ENCODE measurements around the gene TSC2. TPM values are rescaled to one million over a fixed set of nuclear protein-coding genes. Genes with fewer than 3 reads are reported as not detected.
A peak's percentile ranks its signal among the peaks of the same experiment; 100 is the strongest.

Gene TSC2
- total and polyA plus RNA-seq, 2 donors, result 22.7 to 61.8 TPM

GRCh38 chr16:2045965-2046892, 1.6 kb upstream of the TSC2 start:
- H3K27ac ChIP-seq (ENCODE audit: low read depth in 1 of 2, low read length in 1 of 2), result no peak overlapping the region
- H3K27me3 ChIP-seq (ENCODE audit: control insufficient read depth in 2 of 2, insufficient read depth in 1 of 2, low read length in 1 of 2), result no peaks in the 10 kb centered on the region
- H3K4me3 ChIP-seq (ENCODE audit: low read length in 2 of 2), result no peak overlapping the region
- H3K4me1 ChIP-seq (ENCODE audit: control insufficient read depth in 2 of 2, insufficient read depth in 2 of 2, low read length in 2 of 2), result peaks cover 10 to 37% of the 10 kb centered on the region in 2 donors
- DNase-seq (ENCODE audit: low read depth in 6 of 9, low spot score in 9 of 9), result no peak
- WGBS, result 97% methylated on average over 21 of the region's 21 CpGs
- H3K9me3 ChIP-seq (ENCODE audit: control insufficient read depth in 2 of 2, insufficient read depth in 1 of 2, low read length in 1 of 2), result no peaks in the 10 kb centered on the region
- H3K36me3 ChIP-seq (ENCODE audit: control insufficient read depth in 2 of 2, insufficient read depth in 2 of 2, low read length in 1 of 2), result peaks cover 9 to 13% of the 10 kb centered on the region in 2 donors

- Histone ChIP-seq H3K27ac (ENCODE audit: low read depth in 1 of 2, low read length in 1 of 2) (no peak overlapping the region), H3K36me3 (ENCODE audit: control insufficient read depth in 2 of 2, insufficient read depth in 2 of 2, low read length in 1 of 2) (peaks cover 15 to 18% of the 10 kb centered on the region in 2 donors), H3K4me3 (ENCODE audit: low read length in 2 of 2) (peak overlapping the region; percentile 81 to 87), H3K9me3 (ENCODE audit: control insufficient read depth in 2 of 2, insufficient read depth in 1 of 2, low read length in 1 of 2) (no peaks in the 10 kb centered on the region), H3K27me3 (ENCODE audit: control insufficient read depth in 2 of 2, insufficient read depth in 1 of 2, low read length in 1 of 2) (no peaks in the 10 kb centered on the region), H3K4me1 (ENCODE audit: control insufficient read depth in 2 of 2, insufficient read depth in 2 of 2, low read length in 2 of 2) (peaks cover 10 to 35% of the 10 kb centered on the region in 2 donors)
- no peak for DNase-seq (ENCODE audit: low read depth in 6 of 9, low spot score in 9 of 9)
- WGBS, result 34% methylated on average over 8 of the region's 8 CpGs
Measured at GRCh38 chr16:2046893-2047329, 874 bp upstream of the TSC2 start.

GRCh38 chr16:2048116-2048543, 345 bp downstream of the TSC2 start:
- peak overlapping the region; percentile 81 to 87 for H3K4me3 ChIP-seq (ENCODE audit: low read length in 2 of 2)
- no peak overlapping the region for H3K27ac ChIP-seq (ENCODE audit: low read depth in 1 of 2, low read length in 1 of 2)
- peaks cover 10 to 26% of the 10 kb centered on the region in 2 donors for H3K4me1 ChIP-seq (ENCODE audit: control insufficient read depth in 2 of 2, insufficient read depth in 2 of 2, low read length in 2 of 2)
- no peaks in the 10 kb centered on the region for H3K9me3 ChIP-seq (ENCODE audit: control insufficient read depth in 2 of 2, insufficient read depth in 1 of 2, low read length in 1 of 2)
- no peak for DNase-seq (ENCODE audit: low read depth in 6 of 9, low spot score in 9 of 9)
- WGBS, result under 1% methylated on average over 30 of the region's 30 CpGs
- H3K36me3 ChIP-seq (ENCODE audit: control insufficient read depth in 2 of 2, insufficient read depth in 2 of 2, low read length in 1 of 2), result peaks cover 24 to 30% of the 10 kb centered on the region in 2 donors
- H3K27me3 ChIP-seq (ENCODE audit: control insufficient read depth in 2 of 2, insufficient read depth in 1 of 2, low read length in 1 of 2), result no peaks in the 10 kb centered on the region

GRCh38 chr16:2053211-2053610, 5.4 kb downstream of the TSC2 start:
- no peak overlapping the region for H3K4me3 ChIP-seq (ENCODE audit: low read length in 2 of 2)
- H3K27me3 ChIP-seq (ENCODE audit: control insufficient read depth in 2 of 2, insufficient read depth in 1 of 2, low read length in 1 of 2), result no peaks in the 10 kb centered on the region
- 99% methylated on average over 21 of the region's 21 CpGs for WGBS
- DNase-seq (ENCODE audit: low read depth in 6 of 9, low spot score in 9 of 9), result no peak
- H3K36me3 ChIP-seq (ENCODE audit: control insufficient read depth in 2 of 2, insufficient read depth in 2 of 2, low read length in 1 of 2), result peaks cover 48 to 67% of the 10 kb centered on the region in 2 donors
- peaks cover 6 to 8% of the 10 kb centered on the region in 2 donors for H3K4me1 ChIP-seq (ENCODE audit: control insufficient read depth in 2 of 2, insufficient read depth in 2 of 2, low read length in 2 of 2)
- no peaks in the 10 kb centered on the region for H3K9me3 ChIP-seq (ENCODE audit: control insufficient read depth in 2 of 2, insufficient read depth in 1 of 2, low read length in 1 of 2)
- H3K27ac ChIP-seq (ENCODE audit: low read depth in 1 of 2, low read length in 1 of 2), result no peak overlapping the region

- Histone ChIP-seq H3K9me3 (ENCODE audit: control insufficient read depth in 2 of 2, insufficient read depth in 1 of 2, low read length in 1 of 2) (no peaks in the 10 kb centered on the region), H3K36me3 (ENCODE audit: control insufficient read depth in 2 of 2, insufficient read depth in 2 of 2, low read length in 1 of 2) (peaks cover 52 to 74% of the 10 kb centered on the region in 2 donors), H3K27ac (ENCODE audit: low read depth in 1 of 2, low read length in 1 of 2) (no peak overlapping the region), H3K4me3 (ENCODE audit: low read length in 2 of 2) (no peak overlapping the region), H3K27me3 (ENCODE audit: control insufficient read depth in 2 of 2, insufficient read depth in 1 of 2, low read length in 1 of 2) (no peaks in the 10 kb centered on the region), H3K4me1 (ENCODE audit: control insufficient read depth in 2 of 2, insufficient read depth in 2 of 2, low read length in 2 of 2) (peaks cover 0 to 1% of the 10 kb centered on the region in 2 donors)
- 99% methylated on average over 17 of the region's 17 CpGs for WGBS
- no peak for DNase-seq (ENCODE audit: low read depth in 6 of 9, low spot score in 9 of 9)
Measured at GRCh38 chr16:2053897-2054296, 6.1 kb downstream of the TSC2 start.

GRCh38 chr16:2054543-2055245, 6.9 kb downstream of the TSC2 start:
- DNase-seq (ENCODE audit: low read depth in 6 of 9, low spot score in 9 of 9), result no peak
- Histone ChIP-seq H3K4me1 (ENCODE audit: control insufficient read depth in 2 of 2, insufficient read depth in 2 of 2, low read length in 2 of 2) (no peaks in the 10 kb centered on the region), H3K27me3 (ENCODE audit: control insufficient read depth in 2 of 2, insufficient read depth in 1 of 2, low read length in 1 of 2) (no peaks in the 10 kb centered on the region), H3K27ac (ENCODE audit: low read depth in 1 of 2, low read length in 1 of 2) (no peak overlapping the region), H3K36me3 (ENCODE audit: control insufficient read depth in 2 of 2, insufficient read depth in 2 of 2, low read length in 1 of 2) (peaks cover 51 to 74% of the 10 kb centered on the region in 2 donors), H3K9me3 (ENCODE audit: control insufficient read depth in 2 of 2, insufficient read depth in 1 of 2, low read length in 1 of 2) (no peaks in the 10 kb centered on the region), H3K4me3 (ENCODE audit: low read length in 2 of 2) (no peak overlapping the region)
- WGBS, result 96% methylated on average over 29 of the region's 29 CpGs

GRCh38 chr16:2056077-2056476, 8.3 kb downstream of the TSC2 start:
- WGBS, result 95% methylated on average over 15 of the region's 15 CpGs
- H3K4me1 ChIP-seq (ENCODE audit: control insufficient read depth in 2 of 2, insufficient read depth in 2 of 2, low read length in 2 of 2), result no peaks in the 10 kb centered on the region
- no peak for DNase-seq (ENCODE audit: low read depth in 6 of 9, low spot score in 9 of 9)

GRCh38 chr16:2056681-2057407, 9.1 kb downstream of the TSC2 start:
- Histone ChIP-seq H3K4me3 (ENCODE audit: low read length in 2 of 2) (no peak overlapping the region), H3K4me1 (ENCODE audit: control insufficient read depth in 2 of 2, insufficient read depth in 2 of 2, low read length in 2 of 2) (no peaks in the 10 kb centered on the region), H3K27ac (ENCODE audit: low read depth in 1 of 2, low read length in 1 of 2) (no peak overlapping the region), H3K9me3 (ENCODE audit: control insufficient read depth in 2 of 2, insufficient read depth in 1 of 2, low read length in 1 of 2) (no peaks in the 10 kb centered on the region), H3K27me3 (ENCODE audit: control insufficient read depth in 2 of 2, insufficient read depth in 1 of 2, low read length in 1 of 2) (no peaks in the 10 kb centered on the region), H3K36me3 (ENCODE audit: control insufficient read depth in 2 of 2, insufficient read depth in 2 of 2, low read length in 1 of 2) (peaks cover 49 to 84% of the 10 kb centered on the region in 2 donors)
- WGBS, result 98% methylated on average over 19 of the region's 19 CpGs
- DNase-seq (ENCODE audit: low read depth in 6 of 9, low spot score in 9 of 9), result no peak

More at GRCh38 chr16:2056077-2056476, 8.3 kb downstream of the TSC2 start:
- peaks cover 55 to 81% of the 10 kb centered on the region in 2 donors for H3K36me3 ChIP-seq (ENCODE audit: control insufficient read depth in 2 of 2, insufficient read depth in 2 of 2, low read length in 1 of 2)
- H3K27ac ChIP-seq (ENCODE audit: low read depth in 1 of 2, low read length in 1 of 2), result no peak overlapping the region
- no peaks in the 10 kb centered on the region for H3K27me3 ChIP-seq (ENCODE audit: control insufficient read depth in 2 of 2, insufficient read depth in 1 of 2, low read length in 1 of 2)
- no peak overlapping the region for H3K4me3 ChIP-seq (ENCODE audit: low read length in 2 of 2)
- H3K9me3 ChIP-seq (ENCODE audit: control insufficient read depth in 2 of 2, insufficient read depth in 1 of 2, low read length in 1 of 2), result no peaks in the 10 kb centered on the region

Data from thymus (tissue), 11 donors.